ENCODE data around the gene FIBCD1.

Gene FIBCD1

GRCh38 chr9:130938652-130939404 lies at the start of gene FIBCD1:
TSS of gene FIBCD1 (minus strand) at chr9:130939247. CDS start at chr9:130938607, 640 bp downstream.
- Histone ChIP-seq H3K36me3 (ENCODE audit: control insufficient read depth in 1 of 2, insufficient read depth in 2 of 2, low read length in 2 of 2) (no peaks in the 10 kb centered on the region), H3K4me3 (ENCODE audit: low read depth in 1 of 2, low read length in 2 of 2) (peak within 1 kb of the TSS; percentile 21 to 64), H3K27me3 (ENCODE audit: low read depth, low read length) (peaks cover 55% of the 10 kb centered on the region), H3K4me1 (ENCODE audit: control insufficient read depth in 1 of 2, insufficient read depth in 2 of 2, low read length in 2 of 2) (peaks cover 0 to 32% of the 10 kb centered on the region in 2 donors), H3K9me3 (ENCODE audit: control insufficient read depth in 1 of 2, low read length in 2 of 2) (no peaks in the 10 kb centered on the region), H3K27ac (ENCODE audit: low read length) (no peak within 1 kb of the TSS)

- Histone ChIP-seq H3K36me3 (ENCODE audit: control insufficient read depth in 1 of 2, insufficient read depth in 2 of 2, low read length in 2 of 2) (no peaks in the 10 kb centered on the region), H3K4me3 (ENCODE audit: low read depth in 1 of 2, low read length in 2 of 2) (no peak overlapping the region), H3K27me3 (ENCODE audit: low read depth, low read length) (no peaks in the 10 kb centered on the region), H3K27ac (ENCODE audit: low read length) (no peak overlapping the region), H3K9me3 (ENCODE audit: control insufficient read depth in 1 of 2, low read length in 2 of 2) (no peaks in the 10 kb centered on the region), H3K4me1 (ENCODE audit: control insufficient read depth in 1 of 2, insufficient read depth in 2 of 2, low read length in 2 of 2) (no peaks in the 10 kb centered on the region)
Measured at GRCh38 chr9:130988400-130988747, 49.3 kb upstream of the FIBCD1 start.

GRCh38 chr9:130987738-130988399 lies 48.8 kb upstream of the FIBCD1 start:
- Histone ChIP-seq H3K36me3 (ENCODE audit: control insufficient read depth in 1 of 2, insufficient read depth in 2 of 2, low read length in 2 of 2) (no peaks in the 10 kb centered on the region), H3K27ac (ENCODE audit: low read length) (no peak overlapping the region), H3K4me1 (ENCODE audit: control insufficient read depth in 1 of 2, insufficient read depth in 2 of 2, low read length in 2 of 2) (no peaks in the 10 kb centered on the region), H3K27me3 (ENCODE audit: low read depth, low read length) (no peaks in the 10 kb centered on the region), H3K9me3 (ENCODE audit: control insufficient read depth in 1 of 2, low read length in 2 of 2) (no peaks in the 10 kb centered on the region), H3K4me3 (ENCODE audit: low read depth in 1 of 2, low read length in 2 of 2) (no peak overlapping the region)

- H3K27me3 ChIP-seq (ENCODE audit: low read depth, low read length) = no peaks in the 10 kb centered on the region
- H3K4me3 ChIP-seq (ENCODE audit: low read depth in 1 of 2, low read length in 2 of 2) = no peak overlapping the region
Measured at GRCh38 chr9:130987054-130987453, 48.0 kb upstream of the FIBCD1 start.

GRCh38 chr9:130986356-130986965 lies 47.4 kb upstream of the FIBCD1 start:
- H3K27ac ChIP-seq (ENCODE audit: low read length) = no peak overlapping the region
- no peaks in the 10 kb centered on the region for H3K27me3 ChIP-seq (ENCODE audit: low read depth, low read length)
- H3K36me3 ChIP-seq (ENCODE audit: control insufficient read depth in 1 of 2, insufficient read depth in 2 of 2, low read length in 2 of 2) = no peaks in the 10 kb centered on the region
- no peaks in the 10 kb centered on the region for H3K9me3 ChIP-seq (ENCODE audit: control insufficient read depth in 1 of 2, low read length in 2 of 2)
- H3K4me3 ChIP-seq (ENCODE audit: low read depth in 1 of 2, low read length in 2 of 2) = no peak overlapping the region
- H3K4me1 ChIP-seq (ENCODE audit: control insufficient read depth in 1 of 2, insufficient read depth in 2 of 2, low read length in 2 of 2) = no peaks in the 10 kb centered on the region

More at GRCh38 chr9:130987054-130987453, 48.0 kb upstream of the FIBCD1 start:
- Histone ChIP-seq H3K9me3 (ENCODE audit: control insufficient read depth in 1 of 2, low read length in 2 of 2) (no peaks in the 10 kb centered on the region), H3K36me3 (ENCODE audit: control insufficient read depth in 1 of 2, insufficient read depth in 2 of 2, low read length in 2 of 2) (no peaks in the 10 kb centered on the region), H3K4me1 (ENCODE audit: control insufficient read depth in 1 of 2, insufficient read depth in 2 of 2, low read length in 2 of 2) (no peaks in the 10 kb centered on the region), H3K27ac (ENCODE audit: low read length) (no peak overlapping the region)

GRCh38 chr9:130985606-130986162 lies 46.6 kb upstream of the FIBCD1 start:
- no peaks in the 10 kb centered on the region for H3K9me3 ChIP-seq (ENCODE audit: control insufficient read depth in 1 of 2, low read length in 2 of 2)
- no peak overlapping the region for H3K4me3 ChIP-seq (ENCODE audit: low read depth in 1 of 2, low read length in 2 of 2)
- H3K4me1 ChIP-seq (ENCODE audit: control insufficient read depth in 1 of 2, insufficient read depth in 2 of 2, low read length in 2 of 2) = no peaks in the 10 kb centered on the region
- H3K27ac ChIP-seq (ENCODE audit: low read length) = no peak overlapping the region
- H3K27me3 ChIP-seq (ENCODE audit: low read depth, low read length) = no peaks in the 10 kb centered on the region
- no peaks in the 10 kb centered on the region for H3K36me3 ChIP-seq (ENCODE audit: control insufficient read depth in 1 of 2, insufficient read depth in 2 of 2, low read length in 2 of 2)

GRCh38 chr9:130985029-130985428 lies 46.0 kb upstream of the FIBCD1 start:
- no peaks in the 10 kb centered on the region for H3K27me3 ChIP-seq (ENCODE audit: low read depth, low read length)
- H3K9me3 ChIP-seq (ENCODE audit: control insufficient read depth in 1 of 2, low read length in 2 of 2) = no peaks in the 10 kb centered on the region

GRCh38 chr9:130984521-130984920 lies 45.5 kb upstream of the FIBCD1 start:
- Histone ChIP-seq H3K4me3 (ENCODE audit: low read depth in 1 of 2, low read length in 2 of 2) (no peak overlapping the region), H3K27me3 (ENCODE audit: low read depth, low read length) (no peaks in the 10 kb centered on the region), H3K36me3 (ENCODE audit: control insufficient read depth in 1 of 2, insufficient read depth in 2 of 2, low read length in 2 of 2) (no peaks in the 10 kb centered on the region), H3K4me1 (ENCODE audit: control insufficient read depth in 1 of 2, insufficient read depth in 2 of 2, low read length in 2 of 2) (no peaks in the 10 kb centered on the region), H3K27ac (ENCODE audit: low read length) (no peak overlapping the region), H3K9me3 (ENCODE audit: control insufficient read depth in 1 of 2, low read length in 2 of 2) (no peaks in the 10 kb centered on the region)

More at GRCh38 chr9:130985029-130985428, 46.0 kb upstream of the FIBCD1 start:
- no peaks in the 10 kb centered on the region for H3K4me1 ChIP-seq (ENCODE audit: control insufficient read depth in 1 of 2, insufficient read depth in 2 of 2, low read length in 2 of 2)
- H3K36me3 ChIP-seq (ENCODE audit: control insufficient read depth in 1 of 2, insufficient read depth in 2 of 2, low read length in 2 of 2) = no peaks in the 10 kb centered on the region
- H3K27ac ChIP-seq (ENCODE audit: low read length) = no peak overlapping the region
- H3K4me3 ChIP-seq (ENCODE audit: low read depth in 1 of 2, low read length in 2 of 2) = no peak overlapping the region

GRCh38 chr9:130983970-130984369 lies 44.9 kb upstream of the FIBCD1 start:
- Histone ChIP-seq H3K27ac (ENCODE audit: low read length) (no peak overlapping the region), H3K36me3 (ENCODE audit: control insufficient read depth in 1 of 2, insufficient read depth in 2 of 2, low read length in 2 of 2) (no peaks in the 10 kb centered on the region), H3K9me3 (ENCODE audit: control insufficient read depth in 1 of 2, low read length in 2 of 2) (no peaks in the 10 kb centered on the region), H3K27me3 (ENCODE audit: low read depth, low read length) (no peaks in the 10 kb centered on the region), H3K4me1 (ENCODE audit: control insufficient read depth in 1 of 2, insufficient read depth in 2 of 2, low read length in 2 of 2) (no peaks in the 10 kb centered on the region), H3K4me3 (ENCODE audit: low read depth in 1 of 2, low read length in 2 of 2) (no peak overlapping the region)

- no peak overlapping the region for H3K4me3 ChIP-seq (ENCODE audit: low read depth in 1 of 2, low read length in 2 of 2)
- no peaks in the 10 kb centered on the region for H3K4me1 ChIP-seq (ENCODE audit: control insufficient read depth in 1 of 2, insufficient read depth in 2 of 2, low read length in 2 of 2)
- H3K36me3 ChIP-seq (ENCODE audit: control insufficient read depth in 1 of 2, insufficient read depth in 2 of 2, low read length in 2 of 2) = no peaks in the 10 kb centered on the region
- no peaks in the 10 kb centered on the region for H3K27me3 ChIP-seq (ENCODE audit: low read depth, low read length)
- no peak overlapping the region for H3K27ac ChIP-seq (ENCODE audit: low read length)
- no peaks in the 10 kb centered on the region for H3K9me3 ChIP-seq (ENCODE audit: control insufficient read depth in 1 of 2, low read length in 2 of 2)
Measured at GRCh38 chr9:130983359-130983670, 44.3 kb upstream of the FIBCD1 start.

GRCh38 chr9:130982636-130983358 lies 43.8 kb upstream of the FIBCD1 start:
- no peaks in the 10 kb centered on the region for H3K36me3 ChIP-seq (ENCODE audit: control insufficient read depth in 1 of 2, insufficient read depth in 2 of 2, low read length in 2 of 2)
- H3K9me3 ChIP-seq (ENCODE audit: control insufficient read depth in 1 of 2, low read length in 2 of 2) = no peaks in the 10 kb centered on the region
- H3K27me3 ChIP-seq (ENCODE audit: low read depth, low read length) = no peaks in the 10 kb centered on the region
- H3K27ac ChIP-seq (ENCODE audit: low read length) = no peak overlapping the region
- H3K4me3 ChIP-seq (ENCODE audit: low read depth in 1 of 2, low read length in 2 of 2) = no peak overlapping the region
- H3K4me1 ChIP-seq (ENCODE audit: control insufficient read depth in 1 of 2, insufficient read depth in 2 of 2, low read length in 2 of 2) = no peaks in the 10 kb centered on the region
